A549 (cell line): Measurements from ENCODE around the gene CHRD. TPM values are rescaled to one million over a fixed set of nuclear protein-coding genes. Genes with fewer than 3 reads are reported as not detected.

Experiments
- ATAC-seq, 2 experiments: fragments of 200-7000 bp in 1 of 2; fragments of >200 bp in 1 of 2; cut with Nextera tagmentation in 1 of 2; cut with Tn5 transposase in 1 of 2; 3 replicates each; pipeline versions ENCODE4 v1.8.0 to v1.9.1; 2018 to 2020; ENCODE audit warnings: mild to moderate bottlenecking in 1 of 2, moderate library complexity in 1 of 2
- CTCF ChIA-PET: fragments of 300-600 bp; sonication (Branson Sonifier 250); formaldehyde crosslinking; extraction: SDS; loops from one replicate; lab custom pipeline; 2021; ENCODE audit warnings: antibody characterized with exemption, inconsistent platforms; lab: Yijun Ruan, JAX
- POLR2A ChIA-PET: fragments of 350-600 bp; formaldehyde crosslinking; extraction: SDS; loops from one replicate; lab custom pipeline; 2021; ENCODE audit warnings: antibody characterized with exemption, inconsistent platforms; lab: Yijun Ruan, JAX
- DNase-seq, 2 experiments: peaks; one replicate each; pipeline versions ENCODE4 v3.0.0 to v3.0.0-alpha.2; 2011 to 2016; ENCODE audit warnings: low read depth in 1 of 2, low spot score in 1 of 2
- FAIRE-seq: peaks from 2 replicates; lab custom pipeline; 2011; peaks lifted over from hg19 to GRCh38; lab: Jason Lieb, UNC
- H3K27ac ChIP-seq, 2 experiments: fragments of >200 bp; sonication (Bioruptor Twin); formaldehyde crosslinking; 3 replicates each; pipeline ENCODE4 v1.5.1; 2016 to 2017
- H3K4me1 ChIP-seq: fragments of >200 bp; sonication (Bioruptor Twin); formaldehyde crosslinking; 3 replicates; pipeline ENCODE4 v1.6.1; 2016
- H3K4me2 ChIP-seq: fragments of >200 bp; sonication (Bioruptor Twin); formaldehyde crosslinking; 3 replicates; pipeline ENCODE4 v1.6.1; 2016
- H3K4me3 ChIP-seq: fragments of >200 bp; sonication (Bioruptor Twin); formaldehyde crosslinking; 3 replicates; pipeline ENCODE4 v1.5.1; 2016
- H3K9me3 ChIP-seq: fragments of >200 bp; sonication (Bioruptor Twin); formaldehyde crosslinking; 3 replicates; pipeline ENCODE4 v1.6.1; 2016
- CBX2 ChIP-seq: fragments of 200-600 bp; sonication (generic); IDR thresholded peaks from 2 replicates; pipeline ENCODE4 v1.6.1; 2016; ENCODE audit warnings: low read depth, mild to moderate bottlenecking, borderline replicate concordance
- CBX8 ChIP-seq: fragments of 200-600 bp; sonication (generic); IDR thresholded peaks from 2 replicates; pipeline ENCODE4 v1.6.1; 2016
- CEBPB ChIP-seq, 2 experiments: fragments of >200 bp in 1 of 2; sonication (Bioruptor Twin) in 1 of 2; formaldehyde crosslinking in 1 of 2; IDR thresholded peaks; 2 replicates each; pipeline ENCODE4 v1.6.1; 2012 to 2016
- CTCF ChIP-seq: fragments of >200 bp; sonication (Bioruptor Twin); formaldehyde crosslinking; IDR thresholded peaks from 3 replicates; pipeline ENCODE4 v1.5.1; 2016
- EHMT2 ChIP-seq: fragments of 200-600 bp; sonication (generic); IDR thresholded peaks from 2 replicates; pipeline ENCODE4 v1.6.1; 2016; ENCODE audit warnings: antibody characterized with exemption, low read depth, mild to moderate bottlenecking, moderate library complexity
- ESRRA ChIP-seq: fragments of 150-350 bp; IDR thresholded peaks from 2 replicates; pipeline ENCODE4 v1.6.1; 2014; ENCODE audit warnings: mild to moderate bottlenecking, low read length, borderline replicate concordance
- FOXS1 ChIP-seq: fragments of 250-450 bp; sonication (Bioruptor Pico); IDR thresholded peaks from 2 replicates; pipeline ENCODE4 v1.5.0; 2020; ENCODE audit warnings: mild to moderate bottlenecking, moderate library complexity
- HDAC2 ChIP-seq: fragments of 200-600 bp; sonication (generic); IDR thresholded peaks from 2 replicates; pipeline ENCODE4 v1.6.1; 2016
- HEYL ChIP-seq: fragments of 250-450 bp; sonication (Bioruptor Pico); IDR thresholded peaks from 2 replicates; pipeline ENCODE4 v1.8.0; 2021; ENCODE audit warnings: mild to moderate bottlenecking, moderate library complexity
- HOXB13 ChIP-seq: fragments of 250-450 bp; sonication (Bioruptor Pico); IDR thresholded peaks from 2 replicates; pipeline ENCODE4 v1.5.0; 2020; ENCODE audit warnings: low read depth, mild to moderate bottlenecking, moderate library complexity
- HOXB5 ChIP-seq: fragments of 250-450 bp; sonication (Bioruptor Pico); IDR thresholded peaks from 2 replicates; pipeline ENCODE4 v1.5.0; 2020; ENCODE audit warnings: mild to moderate bottlenecking, moderate library complexity
- JUNB ChIP-seq: fragments of >200 bp; sonication (Bioruptor Twin); formaldehyde crosslinking; IDR thresholded peaks from 2 replicates; pipeline ENCODE4 v1.6.1; 2016
- KDM1A ChIP-seq: fragments of 200-600 bp; sonication (generic); IDR thresholded peaks from 2 replicates; pipeline ENCODE4 v1.6.1; 2016; ENCODE audit warnings: low read depth, mild to moderate bottlenecking
- MAFK ChIP-seq: fragments of 450-650 bp; IDR thresholded peaks from 2 replicates; pipeline ENCODE4 v1.6.1; 2014; ENCODE audit not compliant: partially characterized antibody
- MAZ ChIP-seq: fragments of 150-350 bp; IDR thresholded peaks from 2 replicates; pipeline ENCODE4 v1.6.1; 2014; ENCODE audit warnings: antibody characterized with exemption, low read depth, low read length, borderline replicate concordance
- MYC ChIP-seq: IDR thresholded peaks from 2 replicates; pipeline ENCODE4 v1.6.1; 2012; ENCODE audit warnings: mild to moderate bottlenecking, inconsistent platforms, low read length, improper control_type of control experiment, borderline replicate concordance
- NR3C1 ChIP-seq: fragments of >200 bp; sonication (Bioruptor Twin); formaldehyde crosslinking; IDR thresholded peaks from 3 replicates; pipeline ENCODE4 v1.6.1; 2017
- POLR2AphosphoS2 ChIP-seq: conservative IDR thresholded peaks from 2 replicates; pipeline ENCODE4 v1.6.1; 2012; ENCODE audit warnings: low read length, improper control_type of control experiment, inconsistent platforms
- SREBF2 ChIP-seq: fragments of 450-650 bp; IDR thresholded peaks from 2 replicates; pipeline ENCODE4 v1.6.1; 2014; ENCODE audit warnings: mild to moderate bottlenecking, moderate library complexity
- TFCP2L1 ChIP-seq: fragments of 250-450 bp; sonication (Bioruptor Pico); IDR thresholded peaks from 2 replicates; pipeline ENCODE4 v1.5.0; 2021; ENCODE audit warnings: mild to moderate bottlenecking
- USF2 ChIP-seq: fragments of 450-650 bp; IDR thresholded peaks from 2 replicates; pipeline ENCODE4 v1.6.1; 2014; ENCODE audit warnings: antibody characterized with exemption
- ZC3H11A ChIP-seq: fragments of 450-650 bp; IDR thresholded peaks from 2 replicates; pipeline ENCODE4 v1.6.1; 2014; ENCODE audit warnings: antibody characterized with exemption, mild to moderate bottlenecking
- ZFP36 ChIP-seq: fragments of 450-650 bp; IDR thresholded peaks from 2 replicates; pipeline ENCODE4 v1.6.1; 2014; ENCODE audit warnings: borderline replicate concordance; ENCODE audit not compliant: partially characterized antibody
- ZSCAN20 ChIP-seq: fragments of 250-450 bp; sonication (Bioruptor Pico); IDR thresholded peaks from 2 replicates; pipeline ENCODE4 v1.8.0; 2022; ENCODE audit warnings: mild to moderate bottlenecking, moderate library complexity
- WGBS: methylation state at CpG from one replicate; pipeline ENCODE4 v1.1.6; 2017; ENCODE audit errors: missing lambda C conversion rate; 5-methylcytosine and 5-hydroxymethylcytosine counted together
- polyA plus RNA-seq, 4 experiments: library from polyadenylated mRNA; depleted of rRNA in 3 of 4; stranded (reverse); fragments of >200 nt; fragmentation: RNase III in 1 of 4; extraction: RNeasy Plus Mini Kit Qiagen cat#74134 plus additional on column Dnase treatment in 1 of 4; gene quantifications; 2 replicates in 3 of 4; 3 replicates in 1 of 4; pipeline ENCODE4 v1.2.3, GENCODE V29; 2011 to 2017

The CHRD gene
- polyA plus RNA-seq, 2 of the 4 experiments (the other 2 are of a cell fraction): 0.13 to 0.19 TPM

DNA sequence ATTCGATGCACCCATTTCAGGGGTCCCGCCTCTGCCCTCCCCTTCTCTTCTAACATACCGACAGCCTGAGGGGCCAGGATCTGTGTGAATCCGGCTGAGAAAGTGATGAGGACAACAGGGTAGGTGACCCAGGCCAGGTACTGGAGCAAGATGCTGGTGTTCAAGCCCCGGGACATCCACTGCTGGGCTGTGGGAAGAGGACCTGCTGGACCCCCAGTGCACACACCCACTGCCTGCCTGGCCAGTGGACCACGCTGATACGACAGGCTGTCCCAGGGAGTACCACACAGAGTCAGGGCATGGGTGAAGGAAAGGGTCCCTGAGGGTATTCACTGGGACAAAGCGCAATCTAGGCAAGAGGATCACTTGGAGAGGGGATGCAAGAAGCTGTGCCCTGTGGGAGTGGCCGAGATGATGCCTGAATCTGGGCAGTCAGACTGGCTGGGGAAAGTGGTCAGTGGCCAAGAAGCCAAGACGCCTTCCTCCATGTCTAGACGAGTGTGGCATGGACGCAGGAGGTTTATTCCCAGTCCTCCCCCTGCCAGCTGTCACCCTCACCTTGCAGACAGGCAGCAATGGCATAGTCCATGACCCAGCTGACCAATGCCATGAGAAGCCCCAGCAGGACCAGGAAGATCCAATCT lies 21.6 kb upstream of the CHRD start (continued):
- TF ChIP-seq CBX2: no peak
- no peak for TF ChIP-seq ESRRA
- no peak for TF ChIP-seq HOXB5

DNA sequence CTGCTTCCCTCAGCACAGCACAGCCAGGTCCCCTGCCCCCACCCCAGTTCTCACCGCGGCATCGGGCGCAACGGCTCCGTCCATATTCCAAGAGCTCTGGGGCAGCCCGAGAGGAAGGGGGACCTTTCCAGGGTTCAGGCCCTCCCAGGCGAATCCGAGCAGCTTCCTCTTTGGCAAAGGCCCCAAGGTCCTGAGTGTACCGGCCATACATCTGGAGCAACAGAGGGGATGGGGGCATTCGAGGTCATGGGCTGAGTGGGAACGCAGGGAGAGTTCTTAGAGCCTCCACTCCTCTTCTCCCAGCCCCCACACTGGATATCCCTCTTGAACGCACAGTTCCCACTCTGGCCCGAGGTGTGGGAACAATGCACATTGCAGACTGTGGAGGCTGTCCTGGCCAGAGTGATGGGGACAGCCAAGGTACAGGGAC lies 20.9 kb upstream of the CHRD start:
- no peak for DNase-seq
- ChIA-PET CTCF (interaction anchor here (0.7 to 0.8 kb wide), 2 partner anchors 184 to 185 kb away, joined by 4 read pairs; no protein-coding TSS in a partner anchor), POLR2A (no interaction called here)
- H3K4me2 ChIP-seq: no peak overlapping the region
- H3K4me1 ChIP-seq: peaks cover 11% of the 10 kb centered on the region
- H3K4me3 ChIP-seq: no peak overlapping the region
- 91% methylated on average over 9 of the region's 14 CpGs for WGBS
- no peaks in the 10 kb centered on the region for H3K9me3 ChIP-seq
- TF ChIP-seq POLR2AphosphoS2: no peak
- no peak for TF ChIP-seq SREBF2
- no peak for TF ChIP-seq FOXS1 (CRISPR knock-in tag)
- TF ChIP-seq ESRRA: no peak
- H3K27ac ChIP-seq: no peak overlapping the region
- no peak for FAIRE-seq
- ATAC-seq: no peak

GRCh38 chr3:184359610-184360009 lies 20.2 kb upstream of the CHRD start:
- H3K9me3 ChIP-seq: no peaks in the 10 kb centered on the region
- ATAC-seq: no peak
- no peak for TF ChIP-seq ZSCAN20
- no peak for TF ChIP-seq KDM1A
- no peak for TF ChIP-seq HEYL
- H3K4me2 ChIP-seq: no peak overlapping the region
- no peak for FAIRE-seq
- H3K4me3 ChIP-seq: no peak overlapping the region
- H3K27ac ChIP-seq: no peak overlapping the region
- POLR2A ChIA-PET: no interaction called here
- CTCF ChIA-PET: interaction anchor here (0.6 to 1.6 kb wide), 5 partner anchors 12 to 185 kb away, joined by 3 to 6 read pairs (median 4); no protein-coding TSS in a partner anchor
- no CpG with 5 or more reads among the region's 9 CpGs for WGBS
- peaks cover 18% of the 10 kb centered on the region for H3K4me1 ChIP-seq
- DNase-seq: no peak

DNA sequence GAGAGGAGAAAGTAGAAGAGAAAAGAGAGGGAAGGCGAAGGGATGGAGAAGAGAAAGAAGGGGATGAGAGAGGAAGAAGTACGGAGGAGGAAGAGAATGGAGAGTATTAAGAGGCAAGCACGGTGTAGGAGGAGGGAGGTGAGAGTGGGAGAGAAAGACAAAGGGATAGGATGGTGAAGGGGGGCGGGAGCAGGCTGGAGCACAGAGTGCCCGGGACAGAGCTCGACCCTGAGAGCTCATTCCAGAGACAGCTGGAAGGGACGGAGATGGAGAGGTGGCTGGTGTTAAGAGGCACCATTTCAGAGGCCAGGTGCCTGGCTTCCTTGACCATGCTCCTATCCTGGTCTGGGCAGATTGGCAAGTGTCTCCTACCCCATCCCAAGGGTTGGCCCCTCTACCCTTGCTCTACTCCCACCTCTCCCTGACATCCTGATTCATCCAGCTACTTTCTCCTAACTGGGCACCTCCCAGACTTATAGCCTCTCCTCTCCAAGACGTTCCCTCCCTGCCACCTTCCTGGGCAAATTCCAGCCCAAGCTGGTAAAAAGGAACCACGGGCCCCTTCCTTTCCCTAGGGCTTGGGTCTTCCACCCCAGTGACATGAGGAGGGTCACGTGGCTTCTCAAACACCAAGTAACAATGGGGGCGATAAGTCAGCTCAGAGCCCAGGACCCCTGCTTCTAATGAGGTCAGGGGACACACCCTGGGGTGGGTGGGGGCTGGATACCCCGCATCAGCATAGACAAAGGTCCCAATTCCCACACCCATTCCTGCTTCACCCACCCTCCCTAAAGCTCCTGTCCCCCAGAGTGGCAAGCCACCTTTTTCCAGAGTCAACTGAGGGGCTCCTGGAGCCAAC lies 19.6 kb upstream of the CHRD start:
- Histone ChIP-seq H3K4me3 (peak overlapping the region; percentile 79), H3K27ac (peak overlapping the region; percentile 94 to 97; a peak in 5 of 6 replicates), H3K4me1 (peaks cover 20% of the 10 kb centered on the region)
- ATAC-seq: no peak
- CTCF ChIA-PET: interaction anchor here (0.6 to 1.6 kb wide), 6 partner anchors 11 to 201 kb away, joined by 3 to 6 read pairs (median 3); partner anchors contain the start of gene EPHB3
- 84% methylated on average over 12 of the region's 12 CpGs for WGBS
- TF ChIP-seq HOXB13 (CRISPR knock-in tag) (no peak), MAFK (no peak), EHMT2 (no peak), ESRRA (no peak), CBX8 (no peak), FOXS1 (CRISPR knock-in tag) (no peak), JUNB (no peak), CEBPB (IDR thresholded peaks at IDR 0.05) (no peak), POLR2AphosphoS2 (no peak), MYC (no peak), TFCP2L1 (CRISPR knock-in tag) (no peak), MAZ (no peak), HDAC2 (no peak), NR3C1 (no peak), USF2 (no peak), ZFP36 (no peak), CTCF (no peak), ZC3H11A (no peak)
- TF ChIP-seq, all 56 proteins: peak for 0
- DNase-seq (no peak), FAIRE-seq (no peak)
- POLR2A ChIA-PET: no interaction called here
- H3K9me3 ChIP-seq: no peaks in the 10 kb centered on the region
- H3K4me2 ChIP-seq: peak overlapping the region; percentile 97
